T-helper 2 cell treated with Interferon-gamma antibody and Interleukin-4, amounts not matched to agents 5 μg/mL and 100 μg/mL, for 36 hours (primary cell): ENCODE results near the gene SGSH.

Source experiments
- DNase-seq: peaks from one replicate; pipeline ENCODE4 v3.0.0; 2021; ENCODE audit warnings: low spot score
- H3K27ac Mint-ChIP-seq: one replicate; pipeline ENCODE4 v1.8.0; 2021; ENCODE audit warnings: mild to moderate bottlenecking, mixed read lengths
- H3K27me3 Mint-ChIP-seq: one replicate; pipeline ENCODE4 v1.8.0; 2021; ENCODE audit warnings: low read depth, mixed read lengths
- H3K36me3 Mint-ChIP-seq: one replicate; pipeline ENCODE4 v1.8.0; 2021; ENCODE audit warnings: low read depth, mixed read lengths
- H3K4me1 Mint-ChIP-seq: one replicate; pipeline ENCODE4 v1.8.0; 2021; ENCODE audit warnings: low read depth, mixed read lengths
- H3K4me3 Mint-ChIP-seq: one replicate; pipeline ENCODE4 v1.8.0; 2022; ENCODE audit warnings: mild to moderate bottlenecking, moderate library complexity, mixed read lengths
- H3K9me3 Mint-ChIP-seq: one replicate; pipeline ENCODE4 v1.8.0; 2021; ENCODE audit warnings: mixed read lengths

The SGSH gene

DNA sequence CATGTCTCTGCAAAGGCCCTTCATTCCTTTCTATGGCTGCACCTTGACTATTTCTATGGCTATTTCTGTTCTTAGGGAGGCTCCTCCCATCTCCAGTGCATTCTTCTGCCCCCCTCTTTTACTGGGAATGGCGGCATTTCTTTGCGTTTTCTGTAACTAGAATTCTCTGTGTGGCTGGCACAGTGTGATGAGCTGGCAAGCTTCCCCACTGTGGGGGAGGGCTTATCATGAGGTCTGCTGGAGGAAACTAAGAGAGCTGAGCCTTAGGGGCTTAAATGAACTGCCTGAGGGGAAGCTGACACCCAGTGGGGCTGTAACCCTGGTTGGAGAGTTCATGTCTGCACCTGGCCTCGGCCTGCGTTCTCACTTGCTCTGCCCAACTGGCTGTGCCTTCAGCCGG is 51.8 kb downstream of the SGSH start:
- H3K4me1 Mint-ChIP-seq, result no peaks in the 10 kb centered on the region
- H3K27ac Mint-ChIP-seq, result no peak overlapping the region
- no peaks in the 10 kb centered on the region for H3K9me3 Mint-ChIP-seq
- H3K36me3 Mint-ChIP-seq, result no peaks in the 10 kb centered on the region
- no peaks in the 10 kb centered on the region for H3K27me3 Mint-ChIP-seq
- H3K4me3 Mint-ChIP-seq, result no peak overlapping the region
- DNase-seq, result no peak

GRCh38 chr17:80166446-80166845 is 53.7 kb downstream of the SGSH start:
- Mint-ChIP-seq H3K4me3 (no peak overlapping the region), H3K27ac (no peak overlapping the region), H3K9me3 (no peaks in the 10 kb centered on the region), H3K36me3 (no peaks in the 10 kb centered on the region), H3K27me3 (no peaks in the 10 kb centered on the region), H3K4me1 (no peaks in the 10 kb centered on the region)
- DNase-seq, result no peak

- H3K4me3 Mint-ChIP-seq, result no peak overlapping the region
- H3K9me3 Mint-ChIP-seq, result no peaks in the 10 kb centered on the region
- DNase-seq, result no peak
- no peaks in the 10 kb centered on the region for H3K36me3 Mint-ChIP-seq
- H3K27ac Mint-ChIP-seq, result no peak overlapping the region
- peaks cover 10% of the 10 kb centered on the region for H3K27me3 Mint-ChIP-seq
- H3K4me1 Mint-ChIP-seq, result no peaks in the 10 kb centered on the region
Observed at GRCh38 chr17:80164185-80164584, 55.9 kb downstream of the SGSH start.

- Mint-ChIP-seq H3K36me3 (no peaks in the 10 kb centered on the region), H3K27me3 (peaks cover 10% of the 10 kb centered on the region), H3K27ac (no peak overlapping the region), H3K9me3 (no peaks in the 10 kb centered on the region), H3K4me3 (no peak overlapping the region), H3K4me1 (no peaks in the 10 kb centered on the region)
- DNase-seq, result no peak
Observed at GRCh38 chr17:80163336-80163735, 56.8 kb downstream of the SGSH start.

DNA sequence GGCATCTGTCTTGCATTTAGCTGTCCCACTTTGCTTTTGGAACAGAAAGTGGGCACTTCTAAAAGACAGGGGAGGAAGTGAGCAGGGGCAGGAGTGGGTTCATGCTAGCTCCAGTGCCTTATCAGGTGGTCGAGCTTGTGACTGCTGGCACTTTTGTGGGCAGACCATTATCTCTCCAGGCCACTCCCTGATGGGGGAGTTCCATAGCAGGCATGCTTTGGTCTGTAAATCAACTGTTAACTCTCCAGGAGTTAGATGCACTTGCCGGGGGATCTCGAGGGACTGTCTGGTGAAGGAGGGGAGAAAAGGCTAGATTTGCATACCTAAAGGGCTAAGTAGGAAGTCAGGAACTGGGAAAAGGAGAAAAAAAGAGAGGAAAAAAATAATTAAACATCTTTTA is 59.6 kb downstream of the SGSH start:
- H3K4me3 Mint-ChIP-seq, result no peak overlapping the region
- no peak for DNase-seq

More for the DNA sequence above, 59.6 kb downstream of the SGSH start:
- Mint-ChIP-seq H3K4me1 (no peaks in the 10 kb centered on the region), H3K9me3 (peaks cover 6% of the 10 kb centered on the region), H3K27me3 (peaks cover 10% of the 10 kb centered on the region), H3K27ac (no peak overlapping the region), H3K36me3 (peaks cover 2% of the 10 kb centered on the region)
